ENCODE results near the gene HOXA9.

DNA sequence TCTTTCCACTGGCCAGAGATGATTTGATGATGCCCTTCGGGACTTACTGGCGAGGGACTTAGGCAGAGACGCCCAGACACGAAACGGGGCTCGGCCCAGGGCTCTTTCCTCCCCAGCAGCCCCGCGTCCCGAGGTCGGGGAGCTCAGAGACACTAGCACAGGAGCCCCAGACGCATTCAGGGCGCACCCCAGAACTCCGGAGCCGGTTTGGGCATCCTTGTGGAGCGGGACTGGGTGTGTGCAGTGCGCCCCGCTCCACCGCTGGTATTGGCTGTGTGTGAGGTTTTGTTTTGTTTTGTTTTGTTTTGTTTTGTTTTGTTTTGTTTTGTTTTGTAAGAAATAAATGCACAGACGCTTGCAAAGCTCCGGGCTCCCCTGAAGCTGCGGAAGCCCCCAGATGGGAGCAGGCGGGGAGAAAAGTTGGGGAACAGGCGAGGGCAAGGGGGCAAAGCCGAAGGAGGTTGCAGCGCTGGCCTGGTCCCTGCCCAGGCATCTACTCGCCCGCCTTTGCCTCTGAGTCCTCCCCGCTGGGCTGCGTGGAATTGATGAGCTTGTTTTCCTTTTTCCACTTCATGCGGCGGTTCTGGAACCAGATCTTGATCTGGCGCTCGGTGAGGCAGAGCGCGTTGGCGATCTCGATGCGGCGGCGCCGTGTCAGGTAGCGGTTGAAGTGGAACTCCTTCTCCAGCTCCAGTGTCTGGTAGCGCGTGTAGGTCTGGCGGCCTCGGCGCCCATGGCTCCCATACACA, 20.0 kb downstream of the HOXA9 start:
- TF ChIP-seq, protein P1, sequence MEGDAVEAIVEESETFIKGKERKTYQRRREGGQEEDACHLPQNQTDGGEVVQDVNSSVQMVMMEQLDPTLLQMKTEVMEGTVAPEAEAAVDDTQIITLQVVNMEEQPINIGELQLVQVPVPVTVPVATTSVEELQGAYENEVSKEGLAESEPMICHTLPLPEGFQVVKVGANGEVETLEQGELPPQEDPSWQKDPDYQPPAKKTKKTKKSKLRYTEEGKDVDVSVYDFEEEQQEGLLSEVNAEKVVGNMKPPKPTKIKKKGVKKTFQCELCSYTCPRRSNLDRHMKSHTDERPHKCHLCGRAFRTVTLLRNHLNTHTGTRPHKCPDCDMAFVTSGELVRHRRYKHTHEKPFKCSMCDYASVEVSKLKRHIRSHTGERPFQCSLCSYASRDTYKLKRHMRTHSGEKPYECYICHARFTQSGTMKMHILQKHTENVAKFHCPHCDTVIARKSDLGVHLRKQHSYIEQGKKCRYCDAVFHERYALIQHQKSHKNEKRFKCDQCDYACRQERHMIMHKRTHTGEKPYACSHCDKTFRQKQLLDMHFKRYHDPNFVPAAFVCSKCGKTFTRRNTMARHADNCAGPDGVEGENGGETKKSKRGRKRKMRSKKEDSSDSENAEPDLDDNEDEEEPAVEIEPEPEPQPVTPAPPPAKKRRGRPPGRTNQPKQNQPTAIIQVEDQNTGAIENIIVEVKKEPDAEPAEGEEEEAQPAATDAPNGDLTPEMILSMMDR (IDR thresholded peaks at IDR 0.05) = no peak
- no peak for TF ChIP-seq POLR2A (IDR thresholded peaks at IDR 0.05)

All from ovary (tissue), 3 donors.